Measurements from ENCODE around the gene RARG.

The RARG gene

DNA sequence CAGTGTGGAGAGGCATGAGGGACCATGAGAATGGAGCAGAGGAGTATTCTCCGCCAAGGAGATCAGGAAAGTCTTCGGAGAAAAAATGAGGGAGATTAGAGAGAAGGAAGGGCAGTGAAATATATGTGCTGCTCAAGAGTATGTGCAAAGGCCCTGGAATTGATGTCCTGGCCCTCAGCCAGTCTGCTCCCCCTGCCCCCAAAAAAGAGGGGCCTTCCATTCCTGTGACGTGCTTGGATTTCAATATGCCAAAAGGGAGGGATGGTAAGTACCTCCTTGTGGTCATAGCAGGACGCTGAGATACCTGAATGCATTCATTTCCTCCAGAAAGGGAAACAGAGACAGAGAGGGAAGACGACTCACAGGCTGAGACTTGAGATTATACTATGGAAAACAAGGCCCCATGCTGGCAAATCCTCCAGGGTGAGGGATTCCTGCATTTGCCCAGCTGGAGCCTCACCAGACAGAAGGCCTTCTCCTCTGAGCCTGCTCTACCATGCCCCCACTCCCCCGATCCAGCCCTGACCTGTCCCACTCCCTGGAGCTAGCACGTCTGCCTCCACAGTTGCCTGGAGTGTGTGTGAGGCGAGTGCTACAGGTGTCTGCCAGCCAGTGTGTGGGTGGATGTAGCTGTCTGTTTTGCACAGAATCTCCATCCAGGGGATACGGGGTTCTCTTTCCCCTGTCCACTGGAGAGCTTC is 3.9 kb upstream of the RARG start:
- Mint-ChIP-seq H3K27ac (peak overlapping the region; percentile 82 to 98), H3K4me3 (peak overlapping the region; percentile 60 to 79), H3K4me1 (ENCODE audit: low read depth in 2 of 2) (peaks cover 37 to 47% of the 10 kb centered on the region in 2 donors), H3K27me3 (no peaks in the 10 kb centered on the region), H3K36me3 (ENCODE audit: insufficient read depth) (peaks cover 12% of the 10 kb centered on the region), H3K9me3 (no peaks in the 10 kb centered on the region)
- DNase-seq (no peak), ATAC-seq (replicated peaks) (peak; percentile 16)

GRCh38 chr12:53235164-53235563 is 3.2 kb upstream of the RARG start:
- peak overlapping the region; percentile 60 to 79 for H3K4me3 Mint-ChIP-seq
- no peaks in the 10 kb centered on the region for H3K9me3 Mint-ChIP-seq
- peaks cover 15% of the 10 kb centered on the region for H3K36me3 Mint-ChIP-seq (ENCODE audit: insufficient read depth)
- peaks cover 39 to 51% of the 10 kb centered on the region in 2 donors for H3K4me1 Mint-ChIP-seq (ENCODE audit: low read depth in 2 of 2)
- H3K27me3 Mint-ChIP-seq: no peaks in the 10 kb centered on the region
- ATAC-seq (replicated peaks) (no peak), DNase-seq (no peak)
- peak overlapping the region in 1 of 2 donors; percentile 98 for H3K27ac Mint-ChIP-seq

GRCh38 chr12:53234271-53234914 is 2.4 kb upstream of the RARG start:
- H3K36me3 Mint-ChIP-seq (ENCODE audit: insufficient read depth): peaks cover 16% of the 10 kb centered on the region
- peak overlapping the region in 1 of 2 donors; percentile 94 for H3K4me3 Mint-ChIP-seq
- no peaks in the 10 kb centered on the region for H3K9me3 Mint-ChIP-seq
- peaks cover 46 to 56% of the 10 kb centered on the region in 2 donors for H3K4me1 Mint-ChIP-seq (ENCODE audit: low read depth in 2 of 2)
- DNase-seq: no peak
- ATAC-seq (replicated peaks): no peak
- peak overlapping the region; percentile 74 to 98 for H3K27ac Mint-ChIP-seq
- no peaks in the 10 kb centered on the region for H3K27me3 Mint-ChIP-seq

- H3K9me3 Mint-ChIP-seq: no peaks in the 10 kb centered on the region
- no peaks in the 10 kb centered on the region for H3K27me3 Mint-ChIP-seq
- no peak for DNase-seq
- ATAC-seq (replicated peaks): no peak
- H3K4me3 Mint-ChIP-seq: peak overlapping the region in 1 of 2 donors; percentile 94
- H3K27ac Mint-ChIP-seq: peak overlapping the region; percentile 74 to 98
- H3K4me1 Mint-ChIP-seq (ENCODE audit: low read depth in 2 of 2): peaks cover 46 to 59% of the 10 kb centered on the region in 2 donors
- peaks cover 16% of the 10 kb centered on the region for H3K36me3 Mint-ChIP-seq (ENCODE audit: insufficient read depth)
Measured at GRCh38 chr12:53233671-53234121, 1.7 kb upstream of the RARG start.

GRCh38 chr12:53232646-53233461 is 845 bp upstream of the RARG start:
- Mint-ChIP-seq H3K4me1 (ENCODE audit: low read depth in 2 of 2) (peaks cover 46 to 62% of the 10 kb centered on the region in 2 donors), H3K36me3 (ENCODE audit: insufficient read depth) (peaks cover 16% of the 10 kb centered on the region), H3K27me3 (no peaks in the 10 kb centered on the region), H3K9me3 (no peaks in the 10 kb centered on the region), H3K27ac (peak overlapping the region; percentile 70 to 98), H3K4me3 (peak overlapping the region; percentile 93 to 94)
- peak; percentile 30 to 40 (median 38) for DNase-seq
- ATAC-seq (replicated peaks): peak; percentile 34

DNA sequence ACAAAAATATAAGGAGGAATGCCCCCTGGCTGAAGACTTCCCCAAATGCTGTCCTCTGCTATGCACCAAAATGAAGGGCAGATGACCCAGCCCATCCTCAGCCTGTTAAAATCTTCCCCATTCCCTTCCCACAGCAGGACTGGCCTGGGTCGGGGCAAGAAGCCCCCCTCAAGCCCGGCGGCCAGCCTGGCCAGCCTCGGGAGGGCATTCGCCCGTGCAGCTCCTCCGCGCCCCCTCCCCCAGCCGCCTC is 413 bp downstream of the RARG start:
- Mint-ChIP-seq H3K27me3 (no peaks in the 10 kb centered on the region), H3K4me3 (peak overlapping the region; percentile 93 to 94), H3K36me3 (ENCODE audit: insufficient read depth) (peaks cover 22% of the 10 kb centered on the region), H3K27ac (peak overlapping the region in 1 of 2 donors; percentile 91), H3K9me3 (no peaks in the 10 kb centered on the region), H3K4me1 (ENCODE audit: low read depth in 2 of 2) (peaks cover 43 to 57% of the 10 kb centered on the region in 2 donors)
- ATAC-seq (replicated peaks) (no peak), DNase-seq (no peak)

- DNase-seq (no peak), ATAC-seq (replicated peaks) (no peak)
- Mint-ChIP-seq H3K27ac (peak overlapping the region; percentile 29 to 91), H3K4me1 (ENCODE audit: low read depth in 2 of 2) (peaks cover 34 to 51% of the 10 kb centered on the region in 2 donors), H3K4me3 (peak overlapping the region; percentile 11 to 94), H3K9me3 (no peaks in the 10 kb centered on the region), H3K36me3 (ENCODE audit: insufficient read depth) (peaks cover 23% of the 10 kb centered on the region), H3K27me3 (no peaks in the 10 kb centered on the region)
Measured at GRCh38 chr12:53230108-53230845, 1.7 kb downstream of the RARG start.

- Mint-ChIP-seq H3K9me3 (no peaks in the 10 kb centered on the region), H3K27me3 (no peaks in the 10 kb centered on the region), H3K4me3 (peak overlapping the region; percentile 11 to 94), H3K27ac (peak overlapping the region; percentile 29 to 91), H3K4me1 (ENCODE audit: low read depth in 2 of 2) (peaks cover 38 to 55% of the 10 kb centered on the region in 2 donors), H3K36me3 (ENCODE audit: insufficient read depth) (peaks cover 23% of the 10 kb centered on the region)
- DNase-seq (no peak), ATAC-seq (replicated peaks) (no peak)
Measured at GRCh38 chr12:53229454-53229853, 2.6 kb downstream of the RARG start.

- H3K4me3 Mint-ChIP-seq: no peak overlapping the region
- peaks cover 19% of the 10 kb centered on the region for H3K36me3 Mint-ChIP-seq (ENCODE audit: insufficient read depth)
- ATAC-seq (replicated peaks) (no peak), DNase-seq (no peak)
- H3K9me3 Mint-ChIP-seq: no peaks in the 10 kb centered on the region
- H3K27ac Mint-ChIP-seq: peak overlapping the region in 1 of 2 donors; percentile 12
- H3K27me3 Mint-ChIP-seq: no peaks in the 10 kb centered on the region
- H3K4me1 Mint-ChIP-seq (ENCODE audit: low read depth in 2 of 2): peaks cover 42 to 57% of the 10 kb centered on the region in 2 donors
Measured at GRCh38 chr12:53227836-53228235, 4.2 kb downstream of the RARG start.

DNA sequence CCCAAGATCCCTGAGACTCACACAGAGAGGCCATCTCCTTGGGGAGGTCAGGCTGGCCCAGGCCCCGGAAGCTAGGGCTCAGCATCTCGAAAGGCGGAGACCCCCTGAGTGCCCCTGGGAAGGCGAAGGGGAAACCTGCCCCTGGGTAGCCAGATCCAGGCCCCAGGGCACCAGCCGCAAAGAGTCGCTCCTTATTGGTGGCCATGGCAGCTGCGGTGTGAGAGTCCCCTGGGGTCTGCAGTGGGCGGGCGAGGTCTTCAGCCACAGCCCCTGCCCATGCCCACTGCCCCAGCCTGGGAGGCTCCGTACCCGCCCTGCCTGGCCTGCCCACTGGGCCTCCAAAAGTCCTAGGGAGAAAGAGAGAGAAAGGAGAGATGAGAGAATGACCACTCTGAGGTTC is 4.7 kb downstream of the RARG start:
- DNase-seq: no peak
- peaks cover 42 to 54% of the 10 kb centered on the region in 2 donors for H3K4me1 Mint-ChIP-seq (ENCODE audit: low read depth in 2 of 2)
- peaks cover 14% of the 10 kb centered on the region for H3K36me3 Mint-ChIP-seq (ENCODE audit: insufficient read depth)
- no peaks in the 10 kb centered on the region for H3K9me3 Mint-ChIP-seq
- H3K27me3 Mint-ChIP-seq: no peaks in the 10 kb centered on the region
- H3K4me3 Mint-ChIP-seq: no peak overlapping the region
- no peak for ATAC-seq (replicated peaks)
- H3K27ac Mint-ChIP-seq: peak overlapping the region in 1 of 2 donors; percentile 52

DNA sequence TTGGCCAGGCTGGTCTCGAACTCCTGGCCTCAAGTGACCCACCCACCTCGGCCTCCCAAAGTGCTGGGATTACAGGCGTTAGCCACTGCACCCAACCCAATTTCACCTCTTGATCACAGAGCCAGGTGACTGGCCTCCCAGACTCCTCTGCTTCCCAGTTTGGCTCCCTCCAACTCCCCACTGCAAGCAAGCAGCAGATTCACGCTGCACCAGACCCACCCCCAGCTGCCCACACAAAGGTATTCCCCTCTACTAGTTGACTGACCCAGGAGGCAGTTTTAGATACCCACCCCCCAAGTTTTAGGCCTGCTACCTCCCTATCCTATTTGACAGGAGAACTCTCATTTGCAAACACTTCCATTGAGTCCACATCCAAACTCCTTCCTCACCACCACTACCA is 5.2 kb downstream of the RARG start:
- no peaks in the 10 kb centered on the region for H3K27me3 Mint-ChIP-seq
- no peaks in the 10 kb centered on the region for H3K9me3 Mint-ChIP-seq
- H3K27ac Mint-ChIP-seq: peak overlapping the region in 1 of 2 donors; percentile 52
- ATAC-seq (replicated peaks) (no peak), DNase-seq (no peak)
- H3K4me1 Mint-ChIP-seq (ENCODE audit: low read depth in 2 of 2): peaks cover 46 to 56% of the 10 kb centered on the region in 2 donors
- peaks cover 11% of the 10 kb centered on the region for H3K36me3 Mint-ChIP-seq (ENCODE audit: insufficient read depth)
- H3K4me3 Mint-ChIP-seq: peak overlapping the region in 1 of 2 donors; percentile 40

DNA sequence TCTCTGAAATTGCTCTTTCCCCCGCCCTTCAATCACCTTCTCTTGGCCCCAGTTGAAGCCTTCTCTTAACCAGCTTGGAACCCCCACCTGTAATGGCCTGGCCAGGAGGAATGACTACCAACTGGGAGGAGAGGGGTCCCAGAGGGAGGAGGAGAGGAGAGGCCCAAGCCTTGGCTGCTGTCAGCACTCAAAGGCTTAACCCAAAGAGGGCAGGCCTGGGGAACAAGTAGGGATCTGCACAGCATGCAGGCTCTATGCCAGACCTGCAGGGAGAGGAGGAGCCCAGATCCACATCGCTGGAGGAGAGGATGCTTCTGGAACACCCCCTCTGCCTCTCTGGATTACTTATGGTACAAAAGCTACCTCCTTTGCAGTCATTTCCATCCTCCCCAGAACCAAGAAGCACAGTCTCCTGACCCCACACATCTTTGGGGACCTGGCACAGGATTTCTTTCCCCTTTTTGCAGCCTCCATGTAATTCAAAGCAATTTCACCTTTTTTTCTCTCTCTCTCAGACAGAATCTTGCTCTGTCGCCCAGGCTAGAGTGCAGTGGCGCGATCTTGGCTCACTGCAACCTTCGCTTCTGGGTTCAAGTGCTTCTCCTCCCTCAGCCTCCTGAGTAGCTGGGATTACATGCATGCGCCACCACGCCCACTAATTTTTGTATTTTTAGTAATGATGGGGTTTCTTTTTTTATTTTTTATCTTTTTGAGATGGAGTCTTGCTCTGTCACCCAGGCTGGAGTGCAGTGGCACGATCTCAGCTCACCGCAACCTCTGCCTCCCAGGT is 6.2 kb downstream of the RARG start:
- Mint-ChIP-seq H3K27me3 (no peaks in the 10 kb centered on the region), H3K4me1 (ENCODE audit: low read depth in 2 of 2) (peaks cover 44 to 55% of the 10 kb centered on the region in 2 donors), H3K4me3 (peak overlapping the region in 1 of 2 donors; percentile 94), H3K27ac (peak overlapping the region; percentile 84 to 89), H3K36me3 (ENCODE audit: insufficient read depth) (peaks cover 13% of the 10 kb centered on the region), H3K9me3 (no peaks in the 10 kb centered on the region)
- DNase-seq (no peak), ATAC-seq (replicated peaks) (no peak)

Measured in effector memory CD8-positive, alpha-beta T cell (primary cell).